DND-41 (cell line): ENCODE data around the gene TGFA.

ENCODE experiments used
- ATAC-seq: fragments of 200-7000 bp; cut with Tn5 transposase; 3 replicates; pipeline ENCODE4 v1.9.1; 2021; ENCODE audit warnings: low read depth; ENCODE audit not compliant: insufficient read depth
- DNase-seq: peaks from one replicate; pipeline ENCODE4 v3.0.0-alpha.2; 2020
- H2AFZ ChIP-seq: 2 replicates; pipeline ENCODE4 v1.6.0; 2012; ENCODE audit warnings: low read depth, low read length
- H3K27ac ChIP-seq: 2 replicates; pipeline ENCODE4 v1.5.1; 2012; ENCODE audit warnings: low read length, inconsistent platforms
- H3K27me3 ChIP-seq: fragments of 200-600 bp; sonication (generic); 2 replicates; pipeline ENCODE4 v1.6.0; 2012; ENCODE audit warnings: low read length, mild to moderate bottlenecking, inconsistent platforms; ENCODE audit not compliant: insufficient read depth, poor library complexity
- H3K36me3 ChIP-seq: 2 replicates; pipeline ENCODE4 v1.5.1; 2012; ENCODE audit warnings: low read length, inconsistent platforms; ENCODE audit not compliant: insufficient read depth
- H3K4me1 ChIP-seq: 2 replicates; pipeline ENCODE4 v1.5.1; 2012; ENCODE audit warnings: mild to moderate bottlenecking, low read length; ENCODE audit not compliant: insufficient read depth
- H3K4me2 ChIP-seq: 2 replicates; pipeline ENCODE4 v1.6.0; 2012; ENCODE audit warnings: mild to moderate bottlenecking, moderate library complexity, low read length, inconsistent platforms; ENCODE audit not compliant: insufficient read depth
- H3K4me3 ChIP-seq, 2 experiments: fragments of 200-600 bp in 1 of 2; shearing (Covaris generic) in 1 of 2; 2 replicates each; pipeline ENCODE4 v1.5.1; 2012 to 2016; ENCODE audit warnings: inconsistent platforms in 2 of 2, low read length in 2 of 2, mild to moderate bottlenecking in 2 of 2, low read depth in 1 of 2, moderate library complexity in 1 of 2
- H3K79me2 ChIP-seq: 2 replicates; pipeline ENCODE4 v1.6.0; 2012; ENCODE audit warnings: low read length, inconsistent platforms; ENCODE audit not compliant: insufficient read depth
- H3K9ac ChIP-seq: 2 replicates; pipeline ENCODE4 v1.6.0; 2012; ENCODE audit warnings: low read depth, mild to moderate bottlenecking, inconsistent platforms, low read length, moderate library complexity
- H3K9me3 ChIP-seq: 2 replicates; pipeline ENCODE4 v1.5.1; 2012; ENCODE audit warnings: low read length, moderate library complexity, mild to moderate bottlenecking, inconsistent platforms; ENCODE audit not compliant: insufficient read depth, severe bottlenecking
- H4K20me1 ChIP-seq: 2 replicates; pipeline ENCODE4 v1.6.0; 2012; ENCODE audit warnings: low read length; ENCODE audit not compliant: insufficient read depth
- CTCF ChIP-seq: IDR thresholded peaks from 2 replicates; pipeline ENCODE4 v1.5.1; 2012; ENCODE audit warnings: borderline replicate concordance, low read length, moderate library complexity, mild to moderate bottlenecking; ENCODE audit not compliant: poor library complexity, severe bottlenecking; ENCODE audit errors: extremely low read depth
- EZH2 ChIP-seq: IDR thresholded peaks from 3 replicates; pipeline ENCODE4 v1.6.1; 2012; ENCODE audit warnings: borderline replicate concordance, low read depth, mild to moderate bottlenecking, moderate library complexity, low read length, inconsistent platforms; ENCODE audit not compliant: severe bottlenecking

Gene TGFA

GRCh38 chr2:70566906-70567305, 13.3 kb upstream of the TGFA start:
- H3K4me3 ChIP-seq, result no peak overlapping the region
- no peak overlapping the region for H3K9ac ChIP-seq
- H3K4me1 ChIP-seq, result no peaks in the 10 kb centered on the region
- no peaks in the 10 kb centered on the region for H3K9me3 ChIP-seq
- no peak overlapping the region for H2AFZ ChIP-seq
- TF ChIP-seq CTCF (no peak), EZH2 (no peak)
- H3K79me2 ChIP-seq, result no peaks in the 10 kb centered on the region
- no peak overlapping the region for H3K27ac ChIP-seq
- H3K27me3 ChIP-seq, result peaks cover 22% of the 10 kb centered on the region
- DNase-seq (no peak), ATAC-seq (no peak)
- no peak overlapping the region for H3K4me2 ChIP-seq
- H3K36me3 ChIP-seq, result no peaks in the 10 kb centered on the region
- H4K20me1 ChIP-seq, result no peaks in the 10 kb centered on the region

- no peaks in the 10 kb centered on the region for H3K4me1 ChIP-seq
- no peaks in the 10 kb centered on the region for H3K79me2 ChIP-seq
- no peak for TF ChIP-seq CTCF
- TF ChIP-seq EZH2, result no peak
- no peaks in the 10 kb centered on the region for H4K20me1 ChIP-seq
- H3K27ac ChIP-seq, result no peak overlapping the region
- H3K27me3 ChIP-seq, result peaks cover 21% of the 10 kb centered on the region
- H3K9me3 ChIP-seq, result no peaks in the 10 kb centered on the region
- DNase-seq, result no peak
- H3K4me3 ChIP-seq, result no peak overlapping the region
- no peak overlapping the region for H2AFZ ChIP-seq
- no peak for ATAC-seq
- H3K9ac ChIP-seq, result no peak overlapping the region
- H3K36me3 ChIP-seq, result no peaks in the 10 kb centered on the region
- H3K4me2 ChIP-seq, result no peak overlapping the region
Observed at GRCh38 chr2:70566464-70566863, 12.8 kb upstream of the TGFA start.

GRCh38 chr2:70565039-70565731, 11.6 kb upstream of the TGFA start:
- no peaks in the 10 kb centered on the region for H3K9me3 ChIP-seq
- H3K27ac ChIP-seq, result no peak overlapping the region
- peaks cover 14% of the 10 kb centered on the region for H3K27me3 ChIP-seq
- no peaks in the 10 kb centered on the region for H3K79me2 ChIP-seq
- no peaks in the 10 kb centered on the region for H4K20me1 ChIP-seq
- no peaks in the 10 kb centered on the region for H3K4me1 ChIP-seq
- H2AFZ ChIP-seq, result no peak overlapping the region
- no peak overlapping the region for H3K9ac ChIP-seq
- no peak overlapping the region for H3K4me3 ChIP-seq
- no peak for TF ChIP-seq CTCF
- no peak for TF ChIP-seq EZH2
- ATAC-seq (no peak), DNase-seq (no peak)
- H3K36me3 ChIP-seq, result no peaks in the 10 kb centered on the region
- no peak overlapping the region for H3K4me2 ChIP-seq
